ENCODE measurements around the gene NFIC. TPM values are rescaled to one million over a fixed set of nuclear protein-coding genes. Genes with fewer than 3 reads are reported as not detected.
A peak's percentile ranks its signal among the peaks of the same experiment; 100 is the strongest.

The NFIC gene
- polyA plus RNA-seq, 1 experiment = 5.0 TPM

GRCh38 chr19:3321696-3322095, 44.7 kb upstream of the NFIC start:
- no peak for DNase-seq (ENCODE audit: low read depth)
- TF ChIP-seq, protein P1, sequence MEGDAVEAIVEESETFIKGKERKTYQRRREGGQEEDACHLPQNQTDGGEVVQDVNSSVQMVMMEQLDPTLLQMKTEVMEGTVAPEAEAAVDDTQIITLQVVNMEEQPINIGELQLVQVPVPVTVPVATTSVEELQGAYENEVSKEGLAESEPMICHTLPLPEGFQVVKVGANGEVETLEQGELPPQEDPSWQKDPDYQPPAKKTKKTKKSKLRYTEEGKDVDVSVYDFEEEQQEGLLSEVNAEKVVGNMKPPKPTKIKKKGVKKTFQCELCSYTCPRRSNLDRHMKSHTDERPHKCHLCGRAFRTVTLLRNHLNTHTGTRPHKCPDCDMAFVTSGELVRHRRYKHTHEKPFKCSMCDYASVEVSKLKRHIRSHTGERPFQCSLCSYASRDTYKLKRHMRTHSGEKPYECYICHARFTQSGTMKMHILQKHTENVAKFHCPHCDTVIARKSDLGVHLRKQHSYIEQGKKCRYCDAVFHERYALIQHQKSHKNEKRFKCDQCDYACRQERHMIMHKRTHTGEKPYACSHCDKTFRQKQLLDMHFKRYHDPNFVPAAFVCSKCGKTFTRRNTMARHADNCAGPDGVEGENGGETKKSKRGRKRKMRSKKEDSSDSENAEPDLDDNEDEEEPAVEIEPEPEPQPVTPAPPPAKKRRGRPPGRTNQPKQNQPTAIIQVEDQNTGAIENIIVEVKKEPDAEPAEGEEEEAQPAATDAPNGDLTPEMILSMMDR (IDR thresholded peaks at IDR 0.05; ENCODE audit: insufficient read depth, low read depth, low read length) = no peak
- POLR2A ChIA-PET = no interaction called here
- Histone ChIP-seq H3K4me3 (ENCODE audit: low read depth, low read length) (no peak overlapping the region), H3K27me3 (ENCODE audit: control insufficient read depth, insufficient read depth, low read length) (peaks cover 6% of the 10 kb centered on the region), H3K36me3 (ENCODE audit: control insufficient read depth, insufficient read depth, low read length) (no peaks in the 10 kb centered on the region)
- CTCF ChIA-PET = interaction anchor here (0.6 to 1.2 kb wide), 2 partner anchors 151 to 157 kb away, joined by 3 read pairs; no protein-coding TSS in a partner anchor

GRCh38 chr19:3322199-3322978, 44.0 kb upstream of the NFIC start:
- ChIA-PET POLR2A (no interaction called here), CTCF (interaction anchor here (0.6 to 1.7 kb wide), 5 partner anchors 147 to 162 kb away, joined by 3 to 11 read pairs (median 3); no protein-coding TSS in a partner anchor)
- Histone ChIP-seq H3K4me3 (ENCODE audit: low read depth, low read length) (no peak overlapping the region), H3K27me3 (ENCODE audit: control insufficient read depth, insufficient read depth, low read length) (peaks cover 6% of the 10 kb centered on the region; the same call in 1 of the 2 replicates), H3K36me3 (ENCODE audit: control insufficient read depth, insufficient read depth, low read length) (no peaks in the 10 kb centered on the region)
- TF ChIP-seq, protein P1 (IDR thresholded peaks at IDR 0.05; ENCODE audit: insufficient read depth, low read depth, low read length) = no peak
- no peak for DNase-seq (ENCODE audit: low read depth)

- Histone ChIP-seq H3K4me3 (ENCODE audit: low read depth, low read length) (no peak overlapping the region), H3K27me3 (ENCODE audit: control insufficient read depth, insufficient read depth, low read length) (peaks cover 6% of the 10 kb centered on the region; the same call in 1 of the 2 replicates), H3K36me3 (ENCODE audit: control insufficient read depth, insufficient read depth, low read length) (no peaks in the 10 kb centered on the region)
- ChIA-PET POLR2A (no interaction called here), CTCF (interaction anchor here (1.0 to 1.7 kb wide), 6 partner anchors 18 to 161 kb away, joined by 3 to 11 read pairs (median 6); no protein-coding TSS in a partner anchor)
- TF ChIP-seq, protein P1 (IDR thresholded peaks at IDR 0.05; ENCODE audit: insufficient read depth, low read depth, low read length) = no peak
- DNase-seq (ENCODE audit: low read depth) = no peak
Measured at GRCh38 chr19:3323026-3323425, 43.4 kb upstream of the NFIC start.

DNA sequence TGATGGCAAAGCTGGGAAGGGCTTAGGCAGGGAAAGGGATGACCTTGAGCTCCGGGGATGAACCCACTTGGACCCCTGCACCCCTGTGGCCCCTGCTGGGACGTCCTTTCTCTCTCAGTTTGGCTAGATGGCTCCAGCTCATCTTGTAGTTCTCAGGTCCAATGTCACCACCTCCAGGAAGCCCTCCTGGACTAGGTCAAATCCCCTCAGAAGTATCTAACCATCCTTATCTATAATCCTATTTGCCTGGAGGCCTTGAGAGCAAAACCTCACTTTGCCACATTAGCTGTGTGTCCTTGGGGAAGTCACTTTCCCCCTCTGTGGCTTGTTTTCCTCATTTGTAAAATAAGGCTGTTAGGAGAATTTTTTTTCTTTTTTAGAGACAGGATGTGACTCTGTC, 42.7 kb upstream of the NFIC start:
- H3K27me3 ChIP-seq (ENCODE audit: control insufficient read depth, insufficient read depth, low read length) = peaks cover 6% of the 10 kb centered on the region; the same call in 1 of the 2 replicates
- ChIA-PET POLR2A (no interaction called here), CTCF (interaction anchor here (1.0 to 1.7 kb wide), 6 partner anchors 18 to 161 kb away, joined by 3 to 11 read pairs (median 6); no protein-coding TSS in a partner anchor)
- no peak overlapping the region for H3K4me3 ChIP-seq (ENCODE audit: low read depth, low read length)
- no peak for DNase-seq (ENCODE audit: low read depth)
- TF ChIP-seq, protein P1 (IDR thresholded peaks at IDR 0.05; ENCODE audit: insufficient read depth, low read depth, low read length) = no peak
- H3K36me3 ChIP-seq (ENCODE audit: control insufficient read depth, insufficient read depth, low read length) = no peaks in the 10 kb centered on the region

GRCh38 chr19:3324405-3324856, 42.0 kb upstream of the NFIC start:
- TF ChIP-seq, protein P1 (IDR thresholded peaks at IDR 0.05; ENCODE audit: insufficient read depth, low read depth, low read length) = peak; percentile 83
- no peak overlapping the region for H3K4me3 ChIP-seq (ENCODE audit: low read depth, low read length)
- POLR2A ChIA-PET = no interaction called here
- H3K27me3 ChIP-seq (ENCODE audit: control insufficient read depth, insufficient read depth, low read length) = peaks cover 6% of the 10 kb centered on the region; the same call in 1 of the 2 replicates
- no peaks in the 10 kb centered on the region for H3K36me3 ChIP-seq (ENCODE audit: control insufficient read depth, insufficient read depth, low read length)
- no peak for DNase-seq (ENCODE audit: low read depth)
- CTCF ChIA-PET = interaction anchor here (1.4 to 4.7 kb wide), 5 partner anchors 19 to 160 kb away, joined by 6 to 62 read pairs (median 11); no protein-coding TSS in a partner anchor
